Stomach (tissue), 9 donors: ENCODE measurements around the gene GRAMD2B. TPM values are rescaled to one million over a fixed set of nuclear protein-coding genes. Genes with fewer than 3 reads are reported as not detected.
A peak's percentile ranks its signal among the peaks of the same experiment; 100 is the strongest.

Experiments
- DNase-seq, 2 donors: peaks; one replicate each; pipeline versions ENCODE4 v3.0.0 to v3.0.0-alpha.2; 2013 to 2019
- H3K27ac ChIP-seq, 5 donors: fragments of 200-600 bp in 4 of 5; sonication (generic) in 4 of 5; one replicate each; pipeline ENCODE4 v1.5.1; 2013 to 2019; ENCODE audit warnings: mild to moderate bottlenecking in 1 of 5, moderate library complexity in 1 of 5
- H3K27me3 ChIP-seq, 3 donors: fragments of 200-600 bp; sonication (generic); one replicate each; pipeline ENCODE4 v1.5.1; 2017 to 2019; ENCODE audit warnings: mixed run types in 1 of 3
- H3K36me3 ChIP-seq, 4 donors: fragments of 200-600 bp; sonication (generic); 1 replicate in 3 of 4; 2 replicates in 1 of 4; pipeline ENCODE4 v1.5.1; 2016 to 2019
- H3K4me1 ChIP-seq, 4 donors: fragments of 200-600 bp; sonication (generic); one replicate each; pipeline ENCODE4 v1.5.1; 2016 to 2019
- H3K4me3 ChIP-seq, 4 donors: fragments of 200-600 bp; sonication (generic) in 3 of 4; one replicate each; pipeline ENCODE4 v1.5.1; 2016 to 2019; ENCODE audit warnings: mild to moderate bottlenecking in 1 of 4
- H3K9me3 ChIP-seq, 4 donors: fragments of 200-600 bp; sonication (generic); one replicate each; pipeline ENCODE4 v1.5.1; 2016 to 2019
- CTCF ChIP-seq, 7 experiments: fragments of 450-650 bp in 4 of 7; fragments of 200-600 bp in 3 of 7; sonication (generic) in 3 of 7; IDR thresholded peaks; one replicate each; pipeline ENCODE4 v1.5.1; 2016 to 2019; ENCODE audit warnings: antibody characterized with exemption in 7 of 7, control low read depth in 2 of 7, mild to moderate bottlenecking in 1 of 7
- EP300 ChIP-seq: sonication (generic); formaldehyde crosslinking; IDR thresholded peaks from one replicate; pipeline ENCODE4 v1.6.1; 2017; ENCODE audit warnings: antibody characterized with exemption
- POLR2A ChIP-seq, 4 donors: fragments of 450-650 bp; IDR thresholded peaks; one replicate each; pipeline ENCODE4 v1.6.1; 2016; ENCODE audit warnings: antibody characterized with exemption in 4 of 4, control low read depth in 2 of 4, mild to moderate bottlenecking in 1 of 4, moderate library complexity in 1 of 4
- POLR2AphosphoS5 ChIP-seq, 3 donors: sonication (generic); formaldehyde crosslinking; IDR thresholded peaks; one replicate each; pipeline ENCODE4 v1.6.1; 2016; ENCODE audit warnings: antibody characterized with exemption in 3 of 3
- WGBS, 5 donors: extraction: QIAGEN DNeasy Blood & Tissue Kit in 3 of 5; methylation state at CpG; one replicate each; pipeline versions ENCODE4 v1.1.5 to v1.1.7; 2013 to 2018; 5-methylcytosine and 5-hydroxymethylcytosine counted together
- intact Hi-C: fragments of 100-400 bp; cut with DNase I; formaldehyde crosslinking; loops from one replicate; pipeline ENCODE4 v1.15.1; 2023; ENCODE audit warnings: low total_unique reads
- polyA plus RNA-seq, 3 donors: library from polyadenylated mRNA; stranded (reverse); fragments of 200-250 nt; gene quantifications; one replicate each; pipeline ENCODE4 v1.2.3, GENCODE V29; 2013
- total RNA-seq, 5 donors: library from RNA; depleted of rRNA; stranded (reverse); fragments of >200 nt; gene quantifications; one replicate each; pipeline versions ENCODE4 v1.1.0 to v1.2.3, GENCODE V29; 2014 to 2016
- donor health status: healthy with polysubstance abuse.
- donor health status: Bipolar disorder and iron deficiency.
- donor health status: healthy.

GRAMD2B gene
- total and polyA plus RNA-seq, 8 donors, result 5.7 to 69.6 (median 23.7) TPM

DNA sequence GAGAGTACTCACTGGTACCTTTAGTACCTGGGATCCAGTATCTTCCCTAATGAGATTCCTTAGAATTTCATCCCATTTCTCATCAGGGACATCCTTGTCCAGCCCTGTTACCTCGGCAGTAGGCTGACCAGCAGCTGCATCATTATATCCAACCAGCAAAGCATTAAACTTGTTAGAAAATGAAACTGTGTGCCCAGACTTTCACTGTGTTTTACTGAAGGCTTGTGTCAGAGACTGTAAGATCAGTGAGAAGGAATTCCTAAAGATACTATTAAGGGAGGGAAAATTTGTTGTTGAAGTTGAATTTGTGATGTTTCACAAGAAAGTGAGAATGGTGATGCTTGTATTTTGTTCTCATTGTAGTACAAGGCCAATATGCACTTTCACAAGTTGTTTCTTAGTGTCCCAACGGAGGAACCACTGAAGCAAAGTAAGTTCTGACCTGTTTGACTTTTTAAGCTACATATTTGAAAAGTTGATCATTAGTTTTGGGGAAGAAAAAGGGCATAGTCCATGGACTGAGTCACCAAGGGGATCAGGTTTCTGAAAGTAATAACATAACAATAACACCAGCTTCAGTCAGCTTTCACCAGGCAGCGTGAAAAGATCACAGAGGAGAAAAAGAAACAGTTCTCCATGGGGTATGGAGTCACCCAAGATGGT, 48.8 kb downstream of the GRAMD2B start:
- intact Hi-C loops, result no loop called here
- Histone ChIP-seq H3K36me3 (peaks cover 19 to 82% (median 70%) of the 10 kb centered on the region in 4 donors), H3K27me3 (no peaks in the 10 kb centered on the region), H3K4me3 (no peak overlapping the region), H3K9me3 (no peaks in the 10 kb centered on the region), H3K4me1 (peaks cover 0 to 2% (median 0%) of the 10 kb centered on the region in 4 donors), H3K27ac (no peak overlapping the region)
- no peak for DNase-seq
- 69 to 87% (median 84%) methylated on average over 3 of the region's 3 CpGs for WGBS, 5 donors
- TF ChIP-seq CTCF (IDR thresholded peaks at IDR 0.05) (no peak), EP300 (no peak), POLR2A (IDR thresholded peaks at IDR 0.05) (no peak), POLR2AphosphoS5 (IDR thresholded peaks at IDR 0.05) (no peak)

- Histone ChIP-seq H3K27me3 (no peaks in the 10 kb centered on the region), H3K4me3 (no peak overlapping the region), H3K9me3 (no peaks in the 10 kb centered on the region), H3K4me1 (peaks cover 0 to 7% (median 1%) of the 10 kb centered on the region in 4 donors), H3K27ac (no peak overlapping the region), H3K36me3 (peaks cover 19 to 81% (median 69%) of the 10 kb centered on the region in 4 donors)
- WGBS, 5 donors, result 95 to 97% (median 96%) methylated on average over 2 of the region's 2 CpGs
- TF ChIP-seq POLR2A (IDR thresholded peaks at IDR 0.05) (no peak), EP300 (no peak), CTCF (IDR thresholded peaks at IDR 0.05) (no peak), POLR2AphosphoS5 (IDR thresholded peaks at IDR 0.05) (no peak)
- intact Hi-C loops, result no loop called here
- no peak for DNase-seq
Measured at GRCh38 chr5:126472538-126472889, 49.3 kb downstream of the GRAMD2B start.

DNA sequence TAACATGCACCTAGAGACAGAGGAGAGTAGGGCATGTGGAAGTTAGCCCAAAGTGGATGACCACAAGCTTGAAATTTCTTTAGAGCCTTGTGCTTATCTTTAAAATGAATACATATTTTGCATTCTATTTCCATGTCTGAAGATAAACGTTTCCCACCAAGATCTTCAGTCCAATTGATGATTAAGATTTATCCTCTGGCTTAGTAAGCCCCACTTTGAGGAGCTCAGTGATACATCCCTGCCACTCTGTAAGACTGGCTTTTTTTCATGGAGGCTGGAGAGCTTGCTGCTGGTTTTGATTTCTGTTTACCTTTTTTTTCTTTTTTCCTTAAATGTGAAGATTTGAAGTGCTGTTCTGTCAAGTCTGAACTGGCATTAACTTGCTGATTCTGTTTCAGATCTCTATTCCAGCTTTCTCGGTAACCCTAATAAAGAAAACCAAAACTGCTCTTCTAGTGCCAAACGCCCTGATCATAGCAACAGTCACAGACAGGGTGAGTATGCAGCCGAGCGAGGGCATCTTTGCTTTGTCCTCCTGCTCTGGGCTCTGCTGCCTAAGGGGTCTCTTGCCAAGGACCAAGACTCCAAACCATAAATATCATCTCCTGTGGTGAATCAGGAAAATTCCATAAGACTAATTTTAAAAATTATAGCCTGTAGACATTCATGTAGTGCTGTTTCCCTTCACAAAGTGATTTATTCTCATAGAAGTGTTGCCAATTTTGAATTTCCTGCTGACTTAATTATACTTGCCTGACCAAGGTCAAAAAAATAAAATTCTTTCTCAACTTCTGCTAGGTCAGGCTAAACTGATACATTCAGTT, 54.3 kb downstream of the GRAMD2B start:
- no peak for DNase-seq
- intact Hi-C loops, result no loop called here
- Histone ChIP-seq H3K9me3 (no peaks in the 10 kb centered on the region), H3K27me3 (no peaks in the 10 kb centered on the region), H3K4me1 (peaks cover 0 to 27% (median 5%) of the 10 kb centered on the region in 4 donors), H3K36me3 (peaks cover 24 to 85% (median 71%) of the 10 kb centered on the region in 4 donors), H3K27ac (peak overlapping the region in 4 of 5 donors; percentile 25 to 66 (median 44)), H3K4me3 (no peak overlapping the region)
- TF ChIP-seq POLR2AphosphoS5 (IDR thresholded peaks at IDR 0.05) (no peak), EP300 (no peak), CTCF (IDR thresholded peaks at IDR 0.05) (no peak), POLR2A (IDR thresholded peaks at IDR 0.05) (no peak)
- 59 to 80% (median 77%) methylated on average over 5 of the region's 5 CpGs for WGBS, 5 donors

- peaks cover 30 to 82% (median 70%) of the 10 kb centered on the region in 4 donors for H3K36me3 ChIP-seq
- 50 to 91% (median 86%) methylated on average over 2 of the region's 2 CpGs for WGBS, 5 donors
- TF ChIP-seq POLR2A (IDR thresholded peaks at IDR 0.05) (no peak), CTCF (IDR thresholded peaks at IDR 0.05) (no peak), EP300 (no peak), POLR2AphosphoS5 (IDR thresholded peaks at IDR 0.05) (no peak)
Measured at GRCh38 chr5:126479810-126480209, 56.6 kb downstream of the GRAMD2B start.

More at GRCh38 chr5:126479810-126480209, 56.6 kb downstream of the GRAMD2B start:
- H3K4me1 ChIP-seq, result peaks cover 0 to 27% (median 5%) of the 10 kb centered on the region in 4 donors
- no peaks in the 10 kb centered on the region for H3K9me3 ChIP-seq
- no peaks in the 10 kb centered on the region for H3K27me3 ChIP-seq
- peak overlapping the region in 3 of 5 donors; percentile 34 to 54 (median 45) for H3K27ac ChIP-seq
- H3K4me3 ChIP-seq, result no peak overlapping the region
- intact Hi-C loops, result no loop called here
- DNase-seq, result no peak
